H1 (cell line): ENCODE results near the gene NEURL2. TPM values are rescaled to one million over a fixed set of nuclear protein-coding genes. Genes with fewer than 3 reads are reported as not detected.

Source experiments
- CTCF ChIA-PET: fragments of 300-600 bp; sonication (Branson Sonifier 250); formaldehyde crosslinking; loops from one replicate; lab custom pipeline; 2021; ENCODE audit not compliant: partially characterized antibody; lab: Charles Lee
- POLR2A ChIA-PET: fragments of 300-600 bp; sonication (Branson Sonifier 250); formaldehyde crosslinking; loops from one replicate; lab custom pipeline; 2021; ENCODE audit warnings: inconsistent platforms; ENCODE audit not compliant: partially characterized antibody; lab: Charles Lee
- DNase-seq, 2 experiments: peaks; one replicate each; pipeline versions ENCODE4 v3.0.0 to v3.0.0-alpha.2; 2010 to 2022; ENCODE audit warnings: low spot score in 2 of 2, low read depth in 1 of 2, mixed read lengths in 1 of 2
- FAIRE-seq: peaks from 2 replicates; lab custom pipeline; 2011; peaks lifted over from hg19 to GRCh38; lab: Jason Lieb, UNC
- H2AFZ ChIP-seq: 2 replicates; pipeline ENCODE4 v1.8.1; 2012; ENCODE audit warnings: low read length, inconsistent platforms
- H2AK5ac ChIP-seq: 2 replicates; pipeline ENCODE4 v1.6.1; 2013; ENCODE audit warnings: low read depth, low read length
- H2BK120ac ChIP-seq: replicated peaks from 2 replicates; pipeline ENCODE3; 2013; ENCODE audit warnings: low read depth, low read length, inconsistent platforms
- H2BK12ac ChIP-seq: 2 replicates; pipeline ENCODE4 v1.6.1; 2013; ENCODE audit warnings: low read depth, low read length
- H2BK15ac ChIP-seq: 2 replicates; pipeline ENCODE4 v1.6.1; 2013; ENCODE audit warnings: low read length
- H2BK20ac ChIP-seq: 2 replicates; pipeline ENCODE4 v1.6.1; 2013; ENCODE audit warnings: low read length
- H2BK5ac ChIP-seq: 2 replicates; pipeline ENCODE4 v1.6.1; 2013; ENCODE audit warnings: low read depth, low read length
- H3K14ac ChIP-seq: 2 replicates; pipeline ENCODE4 v1.6.1; 2013; ENCODE audit warnings: inconsistent platforms; ENCODE audit not compliant: insufficient read length
- H3K18ac ChIP-seq: 2 replicates; pipeline ENCODE4 v1.6.1; 2013; ENCODE audit warnings: low read length; ENCODE audit errors: extremely low read depth
- H3K23ac ChIP-seq: 2 replicates; pipeline ENCODE4 v1.6.1; 2013; ENCODE audit warnings: inconsistent platforms; ENCODE audit not compliant: insufficient read length
- H3K23me2 ChIP-seq: 2 replicates; pipeline ENCODE4 v1.6.1; 2013; ENCODE audit warnings: low read depth, low read length
- H3K27ac ChIP-seq: 2 replicates; pipeline ENCODE4 v1.6.1; 2011; ENCODE audit warnings: low read depth, low read length, inconsistent platforms
- H3K27me3 ChIP-seq, 4 experiments: replicated peaks in 1 of 4; 1 replicate in 1 of 4; 2 replicates in 3 of 4; pipeline versions ENCODE4 v1.6.1 to v1.8.1; 2011 to 2013; ENCODE audit warnings: low read length in 3 of 4, mild to moderate bottlenecking in 3 of 4, inconsistent platforms in 2 of 4, mixed read lengths in 2 of 4, moderate library complexity in 1 of 4; ENCODE audit not compliant: control insufficient read depth in 3 of 4, insufficient read depth in 3 of 4; ENCODE audit errors: extremely low read depth in 1 of 4
- H3K36me3 ChIP-seq, 4 experiments: 2 replicates each; pipeline versions ENCODE4 v1.6.1 to v1.8.1; 2011 to 2013; ENCODE audit warnings: mild to moderate bottlenecking in 4 of 4, low read length in 3 of 4, moderate library complexity in 2 of 4, control low read depth in 1 of 4, inconsistent platforms in 1 of 4; ENCODE audit not compliant: insufficient read depth in 4 of 4, control insufficient read depth in 2 of 4
- H3K4ac ChIP-seq: replicated peaks from 2 replicates; pipeline ENCODE3; 2013; ENCODE audit warnings: low read length, low read depth, mixed read lengths, inconsistent platforms; ENCODE audit not compliant: insufficient read length
- H3K4me1 ChIP-seq, 4 experiments: replicated peaks in 1 of 4; 1 replicate in 1 of 4; 2 replicates in 3 of 4; pipeline versions ENCODE4 v1.6.1 to v1.8.1; 2011 to 2013; ENCODE audit warnings: low read length in 3 of 4, inconsistent platforms in 2 of 4, mixed read lengths in 1 of 4; ENCODE audit not compliant: insufficient read depth in 4 of 4, control insufficient read depth in 3 of 4
- H3K4me2 ChIP-seq, 2 experiments: 2 replicates each; pipeline versions ENCODE4 v1.6.1 to v1.8.1; 2011 to 2013; ENCODE audit warnings: low read depth in 2 of 2, low read length in 2 of 2, control low read depth in 1 of 2, inconsistent platforms in 1 of 2, mild to moderate bottlenecking in 1 of 2; ENCODE audit not compliant: insufficient read depth in 1 of 2
- H3K4me3 ChIP-seq, 4 experiments: fragments of 200-600, 300-600 bp in 1 of 4; sonication (generic), shearing (Covaris generic), sonication (Bioruptor Twin) in 1 of 4; 2 replicates each; pipeline versions ENCODE4 v1.5.1 to v1.8.1; 2011 to 2016; ENCODE audit warnings: low read length in 4 of 4, low read depth in 3 of 4, control low read depth in 2 of 4, inconsistent platforms in 2 of 4, mild to moderate bottlenecking in 2 of 4, mixed read lengths in 1 of 4, moderate library complexity in 1 of 4; ENCODE audit not compliant: insufficient read depth in 2 of 4; ENCODE audit errors: extremely low read depth in 1 of 4
- H3K56ac ChIP-seq: replicated peaks from 2 replicates; pipeline ENCODE3; 2013; ENCODE audit warnings: low read depth, mild to moderate bottlenecking, mixed read lengths, low read length, inconsistent platforms; ENCODE audit not compliant: insufficient read length
- H3K79me1 ChIP-seq: 2 replicates; pipeline ENCODE4 v1.6.1; 2013; ENCODE audit warnings: low read depth, low read length, control low read depth
- H3K79me2 ChIP-seq, 2 experiments: 2 replicates each; pipeline versions ENCODE4 v1.6.1 to v1.8.1; 2012 to 2013; ENCODE audit warnings: low read length in 2 of 2, mild to moderate bottlenecking in 2 of 2, inconsistent platforms in 1 of 2; ENCODE audit not compliant: insufficient read depth in 2 of 2, control insufficient read depth in 1 of 2
- H3K9ac ChIP-seq, 4 experiments: replicated peaks in 1 of 4; 1 replicate in 1 of 4; 2 replicates in 3 of 4; pipeline versions ENCODE4 v1.6.1 to v1.8.1; 2011 to 2013; ENCODE audit warnings: low read depth in 3 of 4, low read length in 3 of 4, control low read depth in 2 of 4, mild to moderate bottlenecking in 2 of 4, moderate library complexity in 2 of 4, inconsistent platforms in 1 of 4; ENCODE audit errors: extremely low read depth in 1 of 4
- H3K9me3 ChIP-seq, 2 experiments: 2 replicates each; pipeline versions ENCODE4 v1.6.1 to v1.8.1; 2012 to 2013; ENCODE audit warnings: mild to moderate bottlenecking in 2 of 2, moderate library complexity in 2 of 2, control low read depth in 1 of 2, inconsistent platforms in 1 of 2, low read depth in 1 of 2, low read length in 1 of 2, mixed read lengths in 1 of 2; ENCODE audit not compliant: insufficient read depth in 2 of 2
- H4K20me1 ChIP-seq, 2 experiments: replicated peaks in 1 of 2; 2 replicates each; pipeline versions ENCODE3 to v1.8.1; 2011 to 2013; ENCODE audit warnings: inconsistent platforms in 2 of 2, low read length in 2 of 2, mild to moderate bottlenecking in 1 of 2; ENCODE audit not compliant: insufficient read depth in 2 of 2, control insufficient read depth in 1 of 2
- H4K5ac ChIP-seq: 2 replicates; pipeline ENCODE4 v1.6.1; 2013; ENCODE audit warnings: low read length, low read depth, mixed read lengths, inconsistent platforms; ENCODE audit not compliant: insufficient read length
- H4K8ac ChIP-seq: 2 replicates; pipeline ENCODE4 v1.8.0; 2013; ENCODE audit warnings: mild to moderate bottlenecking, moderate library complexity, low read length, inconsistent platforms; ENCODE audit not compliant: insufficient read depth; ENCODE audit errors: extremely low read depth
- H4K91ac ChIP-seq: replicated peaks from 2 replicates; pipeline ENCODE3; 2013; ENCODE audit warnings: low read length, mixed read lengths, inconsistent platforms; ENCODE audit not compliant: insufficient read length
- BACH1 ChIP-seq: IDR thresholded peaks from 2 replicates; pipeline ENCODE4 v1.6.1; 2012; ENCODE audit warnings: low read length, improper control_type of control experiment
- BCL11A ChIP-seq, 2 experiments: IDR thresholded peaks; one replicate each; pipeline ENCODE4 v1.6.1; 2011; ENCODE audit warnings: low read depth in 2 of 2, low read length in 2 of 2, mild to moderate bottlenecking in 2 of 2
- BRCA1 ChIP-seq: IDR thresholded peaks from 2 replicates; pipeline ENCODE4 v1.6.1; 2012; ENCODE audit warnings: low read depth, low read length, improper control_type of control experiment
- CREB1 ChIP-seq: IDR thresholded peaks from 2 replicates; pipeline ENCODE4 v1.6.1; 2012; ENCODE audit warnings: inconsistent platforms
- EGR1 ChIP-seq: IDR thresholded peaks from 2 replicates; pipeline ENCODE4 v1.6.1; 2011; ENCODE audit warnings: low read depth, low read length, borderline replicate concordance
- EP300 ChIP-seq, 2 experiments: IDR thresholded peaks; 1 replicate in 1 of 2; 2 replicates in 1 of 2; pipeline ENCODE4 v1.6.1; 2011 to 2012; ENCODE audit warnings: low read depth in 2 of 2, low read length in 2 of 2, mild to moderate bottlenecking in 2 of 2, borderline replicate concordance in 1 of 2, inconsistent platforms in 1 of 2, moderate library complexity in 1 of 2
- FOSL1 ChIP-seq: IDR thresholded peaks from 2 replicates; pipeline ENCODE4 v1.6.1; 2011; ENCODE audit warnings: mild to moderate bottlenecking, low read depth, low read length, moderate library complexity; ENCODE audit not compliant: insufficient read depth
- JUN ChIP-seq: IDR thresholded peaks from 2 replicates; pipeline ENCODE4 v1.6.1; 2011; ENCODE audit warnings: low read depth, mild to moderate bottlenecking, improper control_type of control experiment, low read length
- POLR2A ChIP-seq, 2 experiments: IDR thresholded peaks; 1 replicate in 1 of 2; 2 replicates in 1 of 2; pipeline ENCODE4 v1.6.1; 2011; ENCODE audit warnings: low read depth in 2 of 2, low read length in 2 of 2, mild to moderate bottlenecking in 2 of 2; ENCODE audit errors: control extremely low read depth in 1 of 2
- RFX5 ChIP-seq: IDR thresholded peaks from 2 replicates; pipeline ENCODE4 v1.6.1; 2011; ENCODE audit warnings: low read depth, low read length, improper control_type of control experiment, borderline replicate concordance
- SP4 ChIP-seq: IDR thresholded peaks from 2 replicates; pipeline ENCODE4 v1.6.1; 2012; ENCODE audit warnings: low read length, inconsistent platforms
- SRF ChIP-seq: IDR thresholded peaks from 2 replicates; pipeline ENCODE4 v1.6.1; 2011; ENCODE audit warnings: mild to moderate bottlenecking, low read depth, low read length, moderate library complexity
- TAF7 ChIP-seq: optimal IDR thresholded peaks from 2 replicates; pipeline ENCODE3; 2011; ENCODE audit warnings: low read depth, mild to moderate bottlenecking, inconsistent platforms, low read length, moderate library complexity, borderline replicate concordance
- ZNF274 ChIP-seq: IDR thresholded peaks from 2 replicates; pipeline ENCODE4 v1.7.0; 2012; ENCODE audit warnings: low read length, borderline replicate concordance; ENCODE audit errors: extremely low read depth
- WGBS, 2 experiments: shearing (Covaris generic) in 1 of 2; methylation state at CpG; one replicate each; pipeline versions ENCODE4 v1.1.6 to v1.1.7; 2013 to 2015; ENCODE audit warnings: low lambda C conversion rate in 2 of 2, mixed read lengths in 2 of 2, inconsistent platforms in 1 of 2, low coverage in 1 of 2, missing lambda C conversion rate in 1 of 2; ENCODE audit not compliant: insufficient replicate concordance in 2 of 2, insufficient coverage in 1 of 2, insufficient read length in 1 of 2; ENCODE audit errors: extremely low coverage in 1 of 2, missing lambda C conversion rate in 1 of 2; 5-methylcytosine and 5-hydroxymethylcytosine counted together
- polyA plus RNA-seq, 7 experiments: library from polyadenylated mRNA; depleted of rRNA in 3 of 7; stranded (reverse) in 5 of 7; unstranded in 2 of 7; fragments of >200 nt in 5 of 7; fragments of 200-250 nt in 2 of 7; gene quantifications; 1 replicate in 5 of 7; 2 replicates in 1 of 7; 4 replicates in 1 of 7; pipeline versions ENCODE4 v1.2.1 to v1.2.3, GENCODE V29; 2011 to 2013; ENCODE audit warnings: missing spikeins in 2 of 7, mixed read lengths in 2 of 7
- total RNA-seq: library from RNA; stranded (reverse); fragmentation: NEBNext Ultra II Directional; extraction: Animal tissue kit (Norgen Biotek cat#: 25700); gene quantifications from 2 replicates; pipeline ENCODE4 v1.2.1, GENCODE V29; 2021

NEURL2 gene
- total and polyA plus RNA-seq, 2 of the 8 experiments (the other 6 are each of a cell fraction or from before 2014, with no cell fraction given): 6.9 TPM

DNA sequence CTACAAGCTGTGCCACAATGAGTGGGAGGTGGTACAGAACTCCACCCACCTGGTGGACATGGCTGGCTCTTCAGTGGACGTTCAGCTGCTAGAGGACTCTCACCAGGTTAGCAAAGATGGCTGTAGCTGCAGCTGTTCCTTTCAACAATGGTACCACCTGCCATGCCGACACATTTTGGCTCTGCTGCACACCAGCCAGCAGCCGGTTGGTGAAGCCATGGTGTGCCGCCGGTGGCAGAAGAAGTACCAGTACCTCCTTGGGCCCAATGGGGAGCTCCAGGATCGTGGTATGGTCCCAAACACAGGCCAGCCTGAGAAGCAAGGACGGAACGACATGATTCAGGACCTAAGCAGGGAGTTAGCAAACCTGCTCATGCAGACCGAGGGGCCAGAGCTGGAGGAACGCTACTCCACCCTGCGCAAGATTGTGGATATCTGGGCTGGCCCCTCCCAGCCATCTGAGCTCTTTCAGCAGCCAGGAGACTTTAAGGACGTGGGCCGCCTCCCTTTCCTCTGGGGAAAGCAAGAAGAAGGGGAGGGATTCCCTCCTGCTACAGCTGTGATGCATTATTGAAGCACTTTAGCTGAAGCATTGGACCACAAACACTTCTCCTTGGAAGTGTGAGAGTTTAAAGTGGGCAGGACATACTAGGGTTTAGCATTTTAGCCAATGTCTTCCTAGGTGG lies 12.8 kb downstream of the NEURL2 start:
- H3K36me3 ChIP-seq: peaks cover 8 to 18% (median 13%) of the 10 kb centered on the region in 4 experiments; a peak in 7 of 8 replicates
- no peak overlapping the region for H3K56ac ChIP-seq
- H2AK5ac ChIP-seq: no peak overlapping the region
- FAIRE-seq (no peak), DNase-seq (no peak)
- no peaks in the 10 kb centered on the region for H3K9me3 ChIP-seq
- H3K4me1 ChIP-seq: no peaks in the 10 kb centered on the region
- no peaks in the 10 kb centered on the region for H3K79me1 ChIP-seq
- ChIA-PET CTCF (interaction anchor here (1.0 to 1.1 kb wide), 3 partner anchors 11 to 15 kb away, joined by 3 to 5 read pairs (median 4); no protein-coding TSS in a partner anchor), POLR2A (interaction anchor here (0.9 to 1.3 kb wide), 4 partner anchors 10 to 64 kb away, joined by 3 to 5 read pairs (median 3); no protein-coding TSS in a partner anchor)
- no peak overlapping the region for H2AFZ ChIP-seq
- H3K23ac ChIP-seq: no peak overlapping the region
- H4K5ac ChIP-seq: no peak overlapping the region
- no peak overlapping the region for H3K4me2 ChIP-seq
- H4K91ac ChIP-seq: no peak overlapping the region
- H2BK5ac ChIP-seq: no peak overlapping the region
- H3K27ac ChIP-seq: no peak overlapping the region
- H4K20me1 ChIP-seq: peaks cover 0 to 2% of the 10 kb centered on the region in 2 experiments
- no peak overlapping the region for H3K4me3 ChIP-seq
- no peak overlapping the region for H3K18ac ChIP-seq
- H2BK20ac ChIP-seq: no peak overlapping the region
- no peak overlapping the region for H2BK15ac ChIP-seq
- peaks cover 0 to 16% of the 10 kb centered on the region in 2 experiments; a peak in 1 of 4 replicates for H3K79me2 ChIP-seq
- H4K8ac ChIP-seq: no peak overlapping the region
- H3K4ac ChIP-seq: no peak overlapping the region
- no peak overlapping the region for H3K14ac ChIP-seq
- 95% methylated on average over 13 of the region's 13 CpGs; no CpG with 5 or more reads in 1 of the 2 experiments for WGBS, 2 experiments
- H2BK12ac ChIP-seq: no peak overlapping the region
- H3K27me3 ChIP-seq: no peaks in the 10 kb centered on the region
- H3K23me2 ChIP-seq: peaks cover 5% of the 10 kb centered on the region
- no peak overlapping the region; a peak in 1 of 7 replicates for H3K9ac ChIP-seq
- no peak overlapping the region for H2BK120ac ChIP-seq
- no peak for TF ChIP-seq CREB1
- no peak for TF ChIP-seq BCL11A (IDR thresholded peaks at IDR 0.05; ENCODE audit: low read depth in 2 of 2, low read length in 2 of 2)
- no peak for TF ChIP-seq EP300 (IDR thresholded peaks at IDR 0.05; ENCODE audit: borderline replicate concordance in 1 of 2, low read depth in 2 of 2, low read length in 2 of 2)
- TF ChIP-seq SRF: no peak
- no peak for TF ChIP-seq FOSL1
- no peak for TF ChIP-seq TAF7
- no peak for TF ChIP-seq SP4
- TF ChIP-seq JUN: no peak
- TF ChIP-seq BRCA1: no peak
- TF ChIP-seq ZNF274: no peak
- TF ChIP-seq BACH1: no peak
- no peak for TF ChIP-seq EGR1
- no peak for TF ChIP-seq RFX5
- no peak for TF ChIP-seq POLR2A (IDR thresholded peaks at IDR 0.05; ENCODE audit: control extremely low read depth in 1 of 2, low read depth in 2 of 2, low read length in 2 of 2)
